Stimulated activated CD4-positive, alpha-beta T cell treated with anti-CD3 and anti-CD28 coated beads, TNF-alpha, amount 100 ng/mL, for 48 hours (primary cell): ENCODE data around the gene CHRNB1.
A peak's percentile ranks its signal among the peaks of the same experiment; 100 is the strongest.

Experiments used
- DNase-seq, 3 donors: peaks; one replicate each; pipeline ENCODE4 v3.0.0-alpha.2; 2020; ENCODE audit warnings: low read depth in 3 of 3

CHRNB1 gene

GRCh38 chr17:7437369-7437863 lies 7.4 kb upstream of the CHRNB1 start:
- no peak for DNase-seq

- peak in 2 of 3 donors; percentile 22 to 70 for DNase-seq
Measured at GRCh38 chr17:7437950-7438614, 6.8 kb upstream of the CHRNB1 start.

- DNase-seq: no peak
Measured at GRCh38 chr17:7438656-7439460, 6.0 kb upstream of the CHRNB1 start.

GRCh38 chr17:7439462-7440112 lies 5.3 kb upstream of the CHRNB1 start, which contains the start of gene FGF11:
Gene FGF11 (plus strand): TSS chr17:7439512. CDS start chr17:7439621, 109 bp downstream.
- no peak for DNase-seq

GRCh38 chr17:7440113-7440833 lies 4.6 kb upstream of the CHRNB1 start:
- DNase-seq: no peak

- DNase-seq: no peak
Measured at GRCh38 chr17:7440834-7441195, 4.0 kb upstream of the CHRNB1 start.

- DNase-seq: no peak
Measured at GRCh38 chr17:7441266-7441665, 3.6 kb upstream of the CHRNB1 start.

GRCh38 chr17:7442142-7442541 lies 2.7 kb upstream of the CHRNB1 start:
- no peak for DNase-seq

- no peak for DNase-seq
Measured at GRCh38 chr17:7443499-7444485, 1.1 kb upstream of the CHRNB1 start.

- DNase-seq: no peak
Measured at GRCh38 chr17:7445619-7445968, 733 bp downstream of the CHRNB1 start.

- no peak for DNase-seq
Measured at GRCh38 chr17:7448461-7448860, 3.6 kb downstream of the CHRNB1 start.

- no peak for DNase-seq
Measured at GRCh38 chr17:7459961-7460545, 15.2 kb downstream of the CHRNB1 start.

- no peak for DNase-seq
Measured at GRCh38 chr17:7460850-7461660, 16.2 kb downstream of the CHRNB1 start.

GRCh38 chr17:7462474-7463371 lies 17.9 kb downstream of the CHRNB1 start:
- DNase-seq: no peak

- DNase-seq: no peak
Measured at GRCh38 chr17:7463372-7463846, 18.5 kb downstream of the CHRNB1 start.

- no peak for DNase-seq
Measured at GRCh38 chr17:7464081-7464480, 19.2 kb downstream of the CHRNB1 start.

GRCh38 chr17:7465597-7466275 lies 20.9 kb downstream of the CHRNB1 start:
- DNase-seq: no peak

- no peak for DNase-seq
Measured at GRCh38 chr17:7466318-7466638, 21.4 kb downstream of the CHRNB1 start.
